Endothelial cell (in vitro differentiated cells): ENCODE measurements around the gene BCL2L15. TPM values are rescaled to one million over a fixed set of nuclear protein-coding genes. Genes with fewer than 3 reads are reported as not detected.

Source experiments
- DNase-seq: peaks from one replicate; pipeline ENCODE4 v3.0.0; 2021; ENCODE audit warnings: low spot score
- H3K27ac Mint-ChIP-seq: one replicate; pipeline ENCODE4 v1.8.0; 2021; ENCODE audit warnings: mixed read lengths, inconsistent platforms; ENCODE audit not compliant: unreplicated experiment
- H3K27me3 Mint-ChIP-seq: one replicate; pipeline ENCODE4 v1.8.0; 2021; ENCODE audit warnings: mild to moderate bottlenecking, moderate library complexity, mixed read lengths, inconsistent platforms; ENCODE audit not compliant: unreplicated experiment
- H3K36me3 Mint-ChIP-seq: one replicate; pipeline ENCODE4 v1.8.0; 2021; ENCODE audit warnings: mild to moderate bottlenecking, low read depth, mixed read lengths, inconsistent platforms; ENCODE audit not compliant: unreplicated experiment
- H3K4me1 Mint-ChIP-seq: one replicate; pipeline ENCODE4 v1.8.0; 2021; ENCODE audit warnings: mild to moderate bottlenecking, mixed read lengths, inconsistent platforms; ENCODE audit not compliant: unreplicated experiment
- H3K4me3 Mint-ChIP-seq: one replicate; pipeline ENCODE4 v1.8.0; 2021; ENCODE audit warnings: mild to moderate bottlenecking, mixed read lengths, inconsistent platforms; ENCODE audit not compliant: unreplicated experiment
- H3K9me3 Mint-ChIP-seq: one replicate; pipeline ENCODE4 v1.8.0; 2021; ENCODE audit warnings: mixed read lengths, inconsistent platforms; ENCODE audit not compliant: unreplicated experiment
- CTCF ChIP-seq: fragments of 200-600 bp; sonication (generic); IDR thresholded peaks from one replicate; pipeline ENCODE4 v1.5.0; 2021; ENCODE audit warnings: antibody characterized with exemption; ENCODE audit not compliant: unreplicated experiment
- total RNA-seq: library from RNA; stranded (reverse); fragmentation: NEBNext Ultra II Directional; extraction: Animal tissue kit (Norgen Biotek cat#: 25700); gene quantifications from one replicate; pipeline ENCODE4 v1.2.1, GENCODE V29; 2021; ENCODE audit not compliant: unreplicated experiment

The BCL2L15 gene
- total RNA-seq, 1 donor from 2014 or later = 0.49 TPM

- no peak for DNase-seq
- TF ChIP-seq CTCF = no peak
- H3K9me3 Mint-ChIP-seq = no peaks in the 10 kb centered on the region
- H3K27me3 Mint-ChIP-seq = no peaks in the 10 kb centered on the region
- H3K27ac Mint-ChIP-seq = no peak overlapping the region
- no peak overlapping the region for H3K4me3 Mint-ChIP-seq
- H3K36me3 Mint-ChIP-seq = no peaks in the 10 kb centered on the region
- H3K4me1 Mint-ChIP-seq = peaks cover 6% of the 10 kb centered on the region
Observed at GRCh38 chr1:113860891-113861290, 26.5 kb downstream of the BCL2L15 start.

- Mint-ChIP-seq H3K36me3 (no peaks in the 10 kb centered on the region), H3K4me1 (peaks cover 6% of the 10 kb centered on the region), H3K4me3 (no peak overlapping the region), H3K27ac (no peak overlapping the region), H3K27me3 (no peaks in the 10 kb centered on the region), H3K9me3 (no peaks in the 10 kb centered on the region)
- DNase-seq = no peak
- TF ChIP-seq CTCF = no peak
Observed at GRCh38 chr1:113859478-113860175, 27.8 kb downstream of the BCL2L15 start.

GRCh38 chr1:113858982-113859381 is 28.4 kb downstream of the BCL2L15 start:
- Mint-ChIP-seq H3K4me1 (peaks cover 6% of the 10 kb centered on the region), H3K27me3 (no peaks in the 10 kb centered on the region)
- no peak for TF ChIP-seq CTCF

GRCh38 chr1:113858418-113858817 is 29.0 kb downstream of the BCL2L15 start:
- Mint-ChIP-seq H3K27me3 (no peaks in the 10 kb centered on the region), H3K27ac (no peak overlapping the region), H3K9me3 (no peaks in the 10 kb centered on the region), H3K4me1 (peaks cover 6% of the 10 kb centered on the region), H3K36me3 (no peaks in the 10 kb centered on the region), H3K4me3 (no peak overlapping the region)
- TF ChIP-seq CTCF = no peak
- DNase-seq = no peak

More at GRCh38 chr1:113858982-113859381, 28.4 kb downstream of the BCL2L15 start:
- Mint-ChIP-seq H3K36me3 (no peaks in the 10 kb centered on the region), H3K27ac (no peak overlapping the region), H3K9me3 (no peaks in the 10 kb centered on the region), H3K4me3 (no peak overlapping the region)
- no peak for DNase-seq

GRCh38 chr1:113857776-113858175 is 29.6 kb downstream of the BCL2L15 start:
- H3K9me3 Mint-ChIP-seq = no peaks in the 10 kb centered on the region
- no peaks in the 10 kb centered on the region for H3K36me3 Mint-ChIP-seq
- no peak overlapping the region for H3K4me3 Mint-ChIP-seq
- peaks cover 6% of the 10 kb centered on the region for H3K4me1 Mint-ChIP-seq
- DNase-seq = no peak
- TF ChIP-seq CTCF = no peak
- no peaks in the 10 kb centered on the region for H3K27me3 Mint-ChIP-seq
- no peak overlapping the region for H3K27ac Mint-ChIP-seq
